Measurements from ENCODE around the gene HIRA. TPM values are rescaled to one million over a fixed set of nuclear protein-coding genes. Genes with fewer than 3 reads are reported as not detected.
A peak's percentile ranks its signal among the peaks of the same experiment; 100 is the strongest.

The HIRA gene
- total and polyA plus RNA-seq, 2 experiments from 2014 or later = 9.4 to 58.3 TPM

DNA sequence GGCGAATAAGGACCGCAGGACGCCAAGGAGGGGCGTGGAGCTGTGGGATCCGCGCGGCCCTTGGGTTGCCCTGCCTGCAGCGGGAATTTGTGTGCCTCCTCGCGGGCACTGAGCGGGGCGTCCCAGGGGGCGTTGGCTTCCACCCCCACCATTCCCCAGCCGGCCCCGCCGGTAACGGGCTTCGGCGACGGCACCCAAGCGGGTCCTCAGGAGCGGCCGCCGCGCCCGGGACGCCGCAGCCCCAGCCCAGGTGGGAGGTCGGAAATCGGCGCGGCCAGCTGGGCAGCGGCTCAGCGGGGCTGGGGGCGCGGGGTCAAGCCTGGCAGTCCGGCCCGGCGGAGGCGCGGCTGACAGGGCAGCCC, 140.3 kb downstream of the HIRA start:
- peak overlapping the region; percentile 84 for H3K4me3 Mint-ChIP-seq
- Histone ChIP-seq H3K27me3 (ENCODE audit: insufficient read depth) (peaks cover 16% of the 10 kb centered on the region), H3K4me3 (peak overlapping the region; percentile 90), H4K20me1 (replicated peaks; ENCODE audit: insufficient read depth) (no peaks in the 10 kb centered on the region), H3K9me2 (ENCODE audit: insufficient read depth) (no peaks in the 10 kb centered on the region), H3K79me2 (replicated peaks; ENCODE audit: insufficient read depth) (0 out of 2 replicates have a peak, but pooled peaks cover 4% of the 10 kb centered on the region), H3K4me1 (ENCODE audit: insufficient read depth) (peaks cover 36% of the 10 kb centered on the region), H3F3A (replicated peaks; ENCODE audit: low read depth) (peaks cover 3% of the 10 kb centered on the region; the same call in 1 of the 2 replicates), H3K27ac (ENCODE audit: low read depth) (no peak overlapping the region), H3K36me3 (ENCODE audit: insufficient read depth) (no peaks in the 10 kb centered on the region), H2AFZ (peak overlapping the region; percentile 97), H3K4me2 (peak overlapping the region; percentile 99)
- H3K36me3 Mint-ChIP-seq (ENCODE audit: low read depth) = no peaks in the 10 kb centered on the region; the same call in 2 of the 3 replicates
- peaks cover 21% of the 10 kb centered on the region for H3K27me3 Mint-ChIP-seq (ENCODE audit: insufficient read depth, low read depth, poor library complexity)
- TF ChIP-seq NANOG (IDR thresholded peaks at IDR 0.05; ENCODE audit: borderline replicate concordance) (no peak), ZNF114 (CRISPR knock-in tag; IDR thresholded peaks at IDR 0.05) (no peak), POLR2AphosphoS5 (IDR thresholded peaks at IDR 0.05; ENCODE audit: low read depth) (no peak), ZNF331 (CRISPR knock-in tag; IDR thresholded peaks at IDR 0.05; ENCODE audit: low read depth) (no peak), EZH2phosphoT487 (IDR thresholded peaks at IDR 0.05; ENCODE audit: unreplicated experiment) (no peak), ETS1 (IDR thresholded peaks at IDR 0.05) (no peak), STAT1 (IDR thresholded peaks at IDR 0.05; ENCODE audit: unreplicated experiment) (no peak), JUNB (IDR thresholded peaks at IDR 0.05; ENCODE audit: unreplicated experiment) (no peak), CREB1 (CRISPR knock-in tag; IDR thresholded peaks at IDR 0.05; ENCODE audit: low read depth) (no peak), EZH2 (IDR thresholded peaks at IDR 0.05; ENCODE audit: low read depth, unreplicated experiment) (no peak), CTCF (conservative IDR thresholded peaks at IDR 0.05; ENCODE audit: low read depth in 2 of 2) (no peak)
- TF ChIP-seq, protein P1, sequence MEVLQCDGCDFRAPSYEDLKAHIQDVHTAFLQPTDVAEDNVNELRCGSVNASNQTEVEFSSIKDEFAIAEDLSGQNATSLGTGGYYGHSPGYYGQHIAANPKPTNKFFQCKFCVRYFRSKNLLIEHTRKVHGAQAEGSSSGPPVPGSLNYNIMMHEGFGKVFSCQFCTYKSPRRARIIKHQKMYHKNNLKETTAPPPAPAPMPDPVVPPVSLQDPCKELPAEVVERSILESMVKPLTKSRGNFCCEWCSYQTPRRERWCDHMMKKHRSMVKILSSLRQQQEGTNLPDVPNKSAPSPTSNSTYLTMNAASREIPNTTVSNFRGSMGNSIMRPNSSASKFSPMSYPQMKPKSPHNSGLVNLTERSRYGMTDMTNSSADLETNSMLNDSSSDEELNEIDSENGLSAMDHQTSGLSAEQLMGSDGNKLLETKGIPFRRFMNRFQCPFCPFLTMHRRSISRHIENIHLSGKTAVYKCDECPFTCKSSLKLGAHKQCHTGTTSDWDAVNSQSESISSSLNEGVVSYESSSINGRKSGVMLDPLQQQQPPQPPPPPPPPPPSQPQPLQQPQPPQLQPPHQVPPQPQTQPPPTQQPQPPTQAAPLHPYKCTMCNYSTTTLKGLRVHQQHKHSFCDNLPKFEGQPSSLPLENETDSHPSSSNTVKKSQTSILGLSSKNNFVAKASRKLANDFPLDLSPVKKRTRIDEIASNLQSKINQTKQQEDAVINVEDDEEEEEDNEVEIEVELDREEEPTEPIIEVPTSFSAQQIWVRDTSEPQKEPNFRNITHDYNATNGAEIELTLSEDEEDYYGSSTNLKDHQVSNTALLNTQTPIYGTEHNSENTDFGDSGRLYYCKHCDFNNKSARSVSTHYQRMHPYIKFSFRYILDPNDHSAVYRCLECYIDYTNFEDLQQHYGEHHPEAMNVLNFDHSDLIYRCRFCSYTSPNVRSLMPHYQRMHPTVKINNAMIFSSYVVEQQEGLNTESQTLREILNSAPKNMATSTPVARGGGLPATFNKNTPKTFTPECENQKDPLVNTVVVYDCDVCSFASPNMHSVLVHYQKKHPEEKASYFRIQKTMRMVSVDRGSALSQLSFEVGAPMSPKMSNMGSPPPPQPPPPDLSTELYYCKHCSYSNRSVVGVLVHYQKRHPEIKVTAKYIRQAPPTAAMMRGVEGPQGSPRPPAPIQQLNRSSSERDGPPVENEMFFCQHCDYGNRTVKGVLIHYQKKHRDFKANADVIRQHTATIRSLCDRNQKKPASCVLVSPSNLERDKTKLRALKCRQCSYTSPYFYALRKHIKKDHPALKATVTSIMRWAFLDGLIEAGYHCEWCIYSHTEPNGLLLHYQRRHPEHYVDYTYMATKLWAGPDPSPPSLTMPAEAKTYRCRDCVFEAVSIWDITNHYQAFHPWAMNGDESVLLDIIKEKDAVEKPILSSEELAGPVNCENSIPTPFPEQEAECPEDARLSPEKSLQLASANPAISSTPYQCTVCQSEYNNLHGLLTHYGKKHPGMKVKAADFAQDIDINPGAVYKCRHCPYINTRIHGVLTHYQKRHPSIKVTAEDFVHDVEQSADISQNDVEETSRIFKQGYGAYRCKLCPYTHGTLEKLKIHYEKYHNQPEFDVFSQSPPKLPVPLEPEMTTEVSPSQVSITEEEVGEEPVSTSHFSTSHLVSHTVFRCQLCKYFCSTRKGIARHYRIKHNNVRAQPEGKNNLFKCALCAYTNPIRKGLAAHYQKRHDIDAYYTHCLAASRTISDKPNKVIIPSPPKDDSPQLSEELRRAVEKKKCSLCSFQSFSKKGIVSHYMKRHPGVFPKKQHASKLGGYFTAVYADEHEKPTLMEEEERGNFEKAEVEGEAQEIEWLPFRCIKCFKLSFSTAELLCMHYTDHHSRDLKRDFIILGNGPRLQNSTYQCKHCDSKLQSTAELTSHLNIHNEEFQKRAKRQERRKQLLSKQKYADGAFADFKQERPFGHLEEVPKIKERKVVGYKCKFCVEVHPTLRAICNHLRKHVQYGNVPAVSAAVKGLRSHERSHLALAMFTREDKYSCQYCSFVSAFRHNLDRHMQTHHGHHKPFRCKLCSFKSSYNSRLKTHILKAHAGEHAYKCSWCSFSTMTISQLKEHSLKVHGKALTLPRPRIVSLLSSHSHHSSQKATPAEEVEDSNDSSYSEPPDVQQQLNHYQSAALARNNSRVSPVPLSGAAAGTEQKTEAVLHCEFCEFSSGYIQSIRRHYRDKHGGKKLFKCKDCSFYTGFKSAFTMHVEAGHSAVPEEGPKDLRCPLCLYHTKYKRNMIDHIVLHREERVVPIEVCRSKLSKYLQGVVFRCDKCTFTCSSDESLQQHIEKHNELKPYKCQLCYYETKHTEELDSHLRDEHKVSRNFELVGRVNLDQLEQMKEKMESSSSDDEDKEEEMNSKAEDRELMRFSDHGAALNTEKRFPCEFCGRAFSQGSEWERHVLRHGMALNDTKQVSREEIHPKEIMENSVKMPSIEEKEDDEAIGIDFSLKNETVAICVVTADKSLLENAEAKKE (CRISPR knock-in tag; IDR thresholded peaks at IDR 0.05) = no peak
- TF ChIP-seq, protein P2, sequence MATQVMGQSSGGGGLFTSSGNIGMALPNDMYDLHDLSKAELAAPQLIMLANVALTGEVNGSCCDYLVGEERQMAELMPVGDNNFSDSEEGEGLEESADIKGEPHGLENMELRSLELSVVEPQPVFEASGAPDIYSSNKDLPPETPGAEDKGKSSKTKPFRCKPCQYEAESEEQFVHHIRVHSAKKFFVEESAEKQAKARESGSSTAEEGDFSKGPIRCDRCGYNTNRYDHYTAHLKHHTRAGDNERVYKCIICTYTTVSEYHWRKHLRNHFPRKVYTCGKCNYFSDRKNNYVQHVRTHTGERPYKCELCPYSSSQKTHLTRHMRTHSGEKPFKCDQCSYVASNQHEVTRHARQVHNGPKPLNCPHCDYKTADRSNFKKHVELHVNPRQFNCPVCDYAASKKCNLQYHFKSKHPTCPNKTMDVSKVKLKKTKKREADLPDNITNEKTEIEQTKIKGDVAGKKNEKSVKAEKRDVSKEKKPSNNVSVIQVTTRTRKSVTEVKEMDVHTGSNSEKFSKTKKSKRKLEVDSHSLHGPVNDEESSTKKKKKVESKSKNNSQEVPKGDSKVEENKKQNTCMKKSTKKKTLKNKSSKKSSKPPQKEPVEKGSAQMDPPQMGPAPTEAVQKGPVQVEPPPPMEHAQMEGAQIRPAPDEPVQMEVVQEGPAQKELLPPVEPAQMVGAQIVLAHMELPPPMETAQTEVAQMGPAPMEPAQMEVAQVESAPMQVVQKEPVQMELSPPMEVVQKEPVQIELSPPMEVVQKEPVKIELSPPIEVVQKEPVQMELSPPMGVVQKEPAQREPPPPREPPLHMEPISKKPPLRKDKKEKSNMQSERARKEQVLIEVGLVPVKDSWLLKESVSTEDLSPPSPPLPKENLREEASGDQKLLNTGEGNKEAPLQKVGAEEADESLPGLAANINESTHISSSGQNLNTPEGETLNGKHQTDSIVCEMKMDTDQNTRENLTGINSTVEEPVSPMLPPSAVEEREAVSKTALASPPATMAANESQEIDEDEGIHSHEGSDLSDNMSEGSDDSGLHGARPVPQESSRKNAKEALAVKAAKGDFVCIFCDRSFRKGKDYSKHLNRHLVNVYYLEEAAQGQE (IDR thresholded peaks at IDR 0.05; ENCODE audit: unreplicated experiment) = no peak
- H3K4me1 Mint-ChIP-seq = peaks cover 38% of the 10 kb centered on the region
- no peaks in the 10 kb centered on the region; the same call in 2 of the 3 replicates for H3K9me3 Mint-ChIP-seq
- DNase-seq (ENCODE audit: low spot score) = peak; percentile 50
- H3K27ac Mint-ChIP-seq = no peak overlapping the region
- peak; percentile 42 for ATAC-seq
